Measurements from ENCODE around the gene SDHAF1. TPM values are rescaled to one million over a fixed set of nuclear protein-coding genes. Genes with fewer than 3 reads are reported as not detected.
A peak's percentile ranks its signal among the peaks of the same experiment; 100 is the strongest.

SDHAF1 gene
- polyA plus RNA-seq, 1 donor from 2014 or later, result 71.6 TPM

DNA sequence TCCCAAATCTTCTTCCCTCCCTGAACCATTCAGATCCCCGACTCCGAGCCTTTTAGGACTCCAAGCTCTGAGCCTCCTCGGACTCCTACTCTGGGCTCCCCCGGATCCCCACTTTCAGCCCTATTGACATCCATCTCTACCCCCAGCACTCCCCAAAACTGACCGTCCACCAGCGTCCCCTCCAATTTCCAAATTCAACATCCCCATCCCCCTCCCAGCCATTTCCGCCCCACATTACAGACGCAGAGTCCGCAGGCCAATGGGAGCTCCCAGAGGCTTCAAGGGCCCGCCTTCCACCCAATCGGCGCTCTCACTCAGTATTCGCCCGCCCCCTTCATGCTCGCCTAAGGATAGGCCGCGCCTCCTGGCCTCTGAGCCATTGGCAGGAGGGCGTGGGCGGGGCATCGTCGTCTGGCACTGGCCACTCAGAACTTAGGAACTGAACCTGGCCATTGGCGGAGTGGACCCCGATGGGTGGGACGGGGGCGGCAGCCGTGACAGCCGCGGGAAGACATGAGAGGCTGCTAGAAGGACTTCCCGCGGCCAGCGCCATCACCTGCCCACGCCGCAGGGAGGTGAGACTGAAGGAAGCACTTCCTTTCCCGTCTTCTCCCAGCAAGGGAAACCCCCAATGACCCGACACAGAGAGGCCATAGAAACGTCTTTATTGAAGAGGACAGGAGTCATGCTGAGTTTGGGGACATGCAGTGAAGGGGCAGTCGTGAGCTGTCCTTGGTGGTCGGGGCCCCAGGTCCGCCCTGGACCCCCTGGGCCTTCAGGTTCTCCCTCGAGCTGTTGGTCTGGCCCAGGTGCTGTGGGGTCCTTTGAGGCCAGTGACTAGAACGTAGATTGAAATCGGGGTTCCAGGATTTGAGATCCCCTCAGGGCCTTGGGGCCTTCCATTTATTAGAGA, 19.3 kb downstream of the SDHAF1 start, which contains the start of gene ALKBH6:
ALKBH6 (minus strand) TSS at position 202 of the 913 bp plus-strand sequence. CDS start 816 bp downstream, outside the sequence.
- Histone ChIP-seq H2AFZ (ENCODE audit: low read depth, low read length) (peak within 1 kb of the TSS; percentile 80), H3K27ac (ENCODE audit: low read length) (peak within 1 kb of the TSS; percentile 24), H3F3A (ENCODE audit: insufficient read depth, low read length, poor library complexity, severe bottlenecking) (no peaks in the 10 kb centered on the region)

GRCh38 chr19:36019061-36019670, 24.2 kb downstream of the SDHAF1 start:
- H3K4me2 ChIP-seq (ENCODE audit: low read length), result no peak overlapping the region
- H3K9me3 ChIP-seq (ENCODE audit: low read length), result no peaks in the 10 kb centered on the region
- no peak overlapping the region for H3K27ac ChIP-seq (ENCODE audit: low read length)
- no peaks in the 10 kb centered on the region for H4K20me1 ChIP-seq (ENCODE audit: insufficient read depth)
- H3K79me2 ChIP-seq (replicated peaks; ENCODE audit: insufficient read depth, low read length), result no peaks in the 10 kb centered on the region
- peaks cover 5% of the 10 kb centered on the region for H3K36me3 ChIP-seq (ENCODE audit: insufficient read depth, low read length)
- no peaks in the 10 kb centered on the region for H3F3A ChIP-seq (ENCODE audit: insufficient read depth, low read length, poor library complexity, severe bottlenecking)
- H3K9me2 ChIP-seq (ENCODE audit: insufficient read depth, low read length), result no peaks in the 10 kb centered on the region
- TF ChIP-seq CTCF (IDR thresholded peaks at IDR 0.05; ENCODE audit: poor library complexity, severe bottlenecking) (no peak), EZH2 (IDR thresholded peaks at IDR 0.05; ENCODE audit: borderline replicate concordance, insufficient read depth, low read length, poor library complexity, severe bottlenecking) (no peak), POLR2AphosphoS5 (IDR thresholded peaks at IDR 0.05) (no peak), MXI1 (conservative IDR thresholded peaks at IDR 0.05; ENCODE audit: poor library complexity, severe bottlenecking) (no peak), SMC3 (conservative IDR thresholded peaks at IDR 0.05; ENCODE audit: poor library complexity) (no peak), TAF1 (IDR thresholded peaks at IDR 0.05; ENCODE audit: low read depth) (no peak), RAD21 (conservative IDR thresholded peaks at IDR 0.05) (no peak), EP300 (conservative IDR thresholded peaks at IDR 0.05; ENCODE audit: poor library complexity, severe bottlenecking) (no peak)
- TF ChIP-seq, protein P1, sequence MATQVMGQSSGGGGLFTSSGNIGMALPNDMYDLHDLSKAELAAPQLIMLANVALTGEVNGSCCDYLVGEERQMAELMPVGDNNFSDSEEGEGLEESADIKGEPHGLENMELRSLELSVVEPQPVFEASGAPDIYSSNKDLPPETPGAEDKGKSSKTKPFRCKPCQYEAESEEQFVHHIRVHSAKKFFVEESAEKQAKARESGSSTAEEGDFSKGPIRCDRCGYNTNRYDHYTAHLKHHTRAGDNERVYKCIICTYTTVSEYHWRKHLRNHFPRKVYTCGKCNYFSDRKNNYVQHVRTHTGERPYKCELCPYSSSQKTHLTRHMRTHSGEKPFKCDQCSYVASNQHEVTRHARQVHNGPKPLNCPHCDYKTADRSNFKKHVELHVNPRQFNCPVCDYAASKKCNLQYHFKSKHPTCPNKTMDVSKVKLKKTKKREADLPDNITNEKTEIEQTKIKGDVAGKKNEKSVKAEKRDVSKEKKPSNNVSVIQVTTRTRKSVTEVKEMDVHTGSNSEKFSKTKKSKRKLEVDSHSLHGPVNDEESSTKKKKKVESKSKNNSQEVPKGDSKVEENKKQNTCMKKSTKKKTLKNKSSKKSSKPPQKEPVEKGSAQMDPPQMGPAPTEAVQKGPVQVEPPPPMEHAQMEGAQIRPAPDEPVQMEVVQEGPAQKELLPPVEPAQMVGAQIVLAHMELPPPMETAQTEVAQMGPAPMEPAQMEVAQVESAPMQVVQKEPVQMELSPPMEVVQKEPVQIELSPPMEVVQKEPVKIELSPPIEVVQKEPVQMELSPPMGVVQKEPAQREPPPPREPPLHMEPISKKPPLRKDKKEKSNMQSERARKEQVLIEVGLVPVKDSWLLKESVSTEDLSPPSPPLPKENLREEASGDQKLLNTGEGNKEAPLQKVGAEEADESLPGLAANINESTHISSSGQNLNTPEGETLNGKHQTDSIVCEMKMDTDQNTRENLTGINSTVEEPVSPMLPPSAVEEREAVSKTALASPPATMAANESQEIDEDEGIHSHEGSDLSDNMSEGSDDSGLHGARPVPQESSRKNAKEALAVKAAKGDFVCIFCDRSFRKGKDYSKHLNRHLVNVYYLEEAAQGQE (IDR thresholded peaks at IDR 0.05; ENCODE audit: borderline replicate concordance), result no peak
- no peak overlapping the region for H2AFZ ChIP-seq (ENCODE audit: low read depth, low read length)
- no peak overlapping the region for H3K4me3 ChIP-seq (ENCODE audit: low read length)
- H3K27me3 ChIP-seq (ENCODE audit: insufficient read depth, low read depth, low read length), result no peaks in the 10 kb centered on the region
- no peak overlapping the region for H3K9ac ChIP-seq (ENCODE audit: low read length)

More for the DNA sequence above, 19.3 kb downstream of the SDHAF1 start, which contains the start of gene ALKBH6:
- Histone ChIP-seq H3K79me2 (replicated peaks; ENCODE audit: insufficient read depth, low read length) (no peaks in the 10 kb centered on the region), H4K20me1 (ENCODE audit: insufficient read depth) (no peaks in the 10 kb centered on the region), H3K4me3 (ENCODE audit: low read length) (peak within 1 kb of the TSS; percentile 72), H3K9me2 (ENCODE audit: insufficient read depth, low read length) (no peaks in the 10 kb centered on the region), H3K9ac (ENCODE audit: low read length) (peak within 1 kb of the TSS; percentile 72), H3K9me3 (ENCODE audit: low read length) (no peaks in the 10 kb centered on the region), H3K4me2 (ENCODE audit: low read length) (peak within 1 kb of the TSS; percentile 53), H3K27me3 (ENCODE audit: insufficient read depth, low read depth, low read length) (no peaks in the 10 kb centered on the region), H3K36me3 (ENCODE audit: insufficient read depth, low read length) (peaks cover 5% of the 10 kb centered on the region)
- peak; percentile 66 for TF ChIP-seq POLR2AphosphoS5 (IDR thresholded peaks at IDR 0.05)
- no peak for TF ChIP-seq SMC3 (conservative IDR thresholded peaks at IDR 0.05; ENCODE audit: poor library complexity)
- TF ChIP-seq MXI1 (conservative IDR thresholded peaks at IDR 0.05; ENCODE audit: poor library complexity, severe bottlenecking), result peak; percentile 57
- TF ChIP-seq, protein P1 (IDR thresholded peaks at IDR 0.05; ENCODE audit: borderline replicate concordance), result no peak
